Retinal pigment epithelial cell (primary cell): ENCODE measurements around the gene PIK3C2A.

ENCODE experiments used
- DNase-seq: peaks from one replicate; pipeline ENCODE4 v3.0.0-alpha.2; 2010; ENCODE audit warnings: low read depth
- H3K4me3 ChIP-seq: 2 replicates; pipeline ENCODE4 v1.5.1; 2011; ENCODE audit warnings: mild to moderate bottlenecking, low read length, control low read depth, moderate library complexity
- TF ChIP-seq, protein P1 (sequence below): conservative IDR thresholded peaks from 2 replicates; pipeline ENCODE4 v1.5.1; 2011; ENCODE audit warnings: low read depth, low read length, control low read depth, inconsistent platforms

The PIK3C2A gene

DNA sequence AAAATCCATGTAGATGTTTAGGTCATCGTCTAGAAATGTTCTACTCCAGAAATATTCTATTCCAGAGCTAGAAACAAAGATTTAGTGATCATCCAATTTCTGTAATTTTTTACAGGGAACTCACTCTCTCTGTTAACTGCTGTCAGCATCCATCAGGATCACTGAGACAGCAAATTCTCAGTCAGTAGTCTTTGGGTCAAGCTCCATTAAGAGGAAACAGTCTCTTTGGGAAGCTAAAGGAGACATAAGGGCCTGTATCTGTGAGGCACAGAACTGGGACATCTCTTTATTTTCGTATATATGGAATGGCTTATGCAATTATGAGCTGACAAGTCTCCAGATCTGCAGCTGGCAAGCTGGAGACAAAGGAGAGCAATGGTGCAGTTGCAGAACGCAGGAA, 48.3 kb downstream of the PIK3C2A start:
- H3K4me3 ChIP-seq: no peak overlapping the region
- DNase-seq: no peak
- TF ChIP-seq, protein P1, sequence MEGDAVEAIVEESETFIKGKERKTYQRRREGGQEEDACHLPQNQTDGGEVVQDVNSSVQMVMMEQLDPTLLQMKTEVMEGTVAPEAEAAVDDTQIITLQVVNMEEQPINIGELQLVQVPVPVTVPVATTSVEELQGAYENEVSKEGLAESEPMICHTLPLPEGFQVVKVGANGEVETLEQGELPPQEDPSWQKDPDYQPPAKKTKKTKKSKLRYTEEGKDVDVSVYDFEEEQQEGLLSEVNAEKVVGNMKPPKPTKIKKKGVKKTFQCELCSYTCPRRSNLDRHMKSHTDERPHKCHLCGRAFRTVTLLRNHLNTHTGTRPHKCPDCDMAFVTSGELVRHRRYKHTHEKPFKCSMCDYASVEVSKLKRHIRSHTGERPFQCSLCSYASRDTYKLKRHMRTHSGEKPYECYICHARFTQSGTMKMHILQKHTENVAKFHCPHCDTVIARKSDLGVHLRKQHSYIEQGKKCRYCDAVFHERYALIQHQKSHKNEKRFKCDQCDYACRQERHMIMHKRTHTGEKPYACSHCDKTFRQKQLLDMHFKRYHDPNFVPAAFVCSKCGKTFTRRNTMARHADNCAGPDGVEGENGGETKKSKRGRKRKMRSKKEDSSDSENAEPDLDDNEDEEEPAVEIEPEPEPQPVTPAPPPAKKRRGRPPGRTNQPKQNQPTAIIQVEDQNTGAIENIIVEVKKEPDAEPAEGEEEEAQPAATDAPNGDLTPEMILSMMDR: no peak
